Measurements from ENCODE around the gene CIROP.

The CIROP gene

DNA sequence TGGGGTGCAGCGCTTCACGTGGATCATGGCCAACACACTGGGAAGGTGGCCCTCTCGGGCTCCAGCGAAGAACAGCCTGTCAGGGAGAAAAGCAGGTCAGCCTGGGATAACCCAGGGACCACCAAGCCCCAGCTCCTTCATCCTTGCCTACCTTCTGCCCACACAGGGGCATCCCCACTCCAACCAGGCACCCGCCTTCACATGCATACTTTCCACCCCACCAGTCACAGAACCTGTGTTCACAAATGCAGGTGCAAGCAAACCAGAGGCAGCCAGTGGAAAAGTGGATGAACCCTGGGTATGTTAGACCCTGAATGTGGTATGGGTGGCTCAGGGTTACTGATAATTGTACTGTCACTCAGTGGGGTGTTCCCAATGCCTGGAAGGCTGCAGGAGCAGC lies 26.7 kb upstream of the CIROP start:
- TF ChIP-seq, protein P1, sequence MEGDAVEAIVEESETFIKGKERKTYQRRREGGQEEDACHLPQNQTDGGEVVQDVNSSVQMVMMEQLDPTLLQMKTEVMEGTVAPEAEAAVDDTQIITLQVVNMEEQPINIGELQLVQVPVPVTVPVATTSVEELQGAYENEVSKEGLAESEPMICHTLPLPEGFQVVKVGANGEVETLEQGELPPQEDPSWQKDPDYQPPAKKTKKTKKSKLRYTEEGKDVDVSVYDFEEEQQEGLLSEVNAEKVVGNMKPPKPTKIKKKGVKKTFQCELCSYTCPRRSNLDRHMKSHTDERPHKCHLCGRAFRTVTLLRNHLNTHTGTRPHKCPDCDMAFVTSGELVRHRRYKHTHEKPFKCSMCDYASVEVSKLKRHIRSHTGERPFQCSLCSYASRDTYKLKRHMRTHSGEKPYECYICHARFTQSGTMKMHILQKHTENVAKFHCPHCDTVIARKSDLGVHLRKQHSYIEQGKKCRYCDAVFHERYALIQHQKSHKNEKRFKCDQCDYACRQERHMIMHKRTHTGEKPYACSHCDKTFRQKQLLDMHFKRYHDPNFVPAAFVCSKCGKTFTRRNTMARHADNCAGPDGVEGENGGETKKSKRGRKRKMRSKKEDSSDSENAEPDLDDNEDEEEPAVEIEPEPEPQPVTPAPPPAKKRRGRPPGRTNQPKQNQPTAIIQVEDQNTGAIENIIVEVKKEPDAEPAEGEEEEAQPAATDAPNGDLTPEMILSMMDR (conservative IDR thresholded peaks at IDR 0.05; ENCODE audit: low read depth, low read length): no peak
- H3K4me3 ChIP-seq (ENCODE audit: low read depth, low read length): no peak overlapping the region
- DNase-seq (ENCODE audit: low read depth): no peak

DNA sequence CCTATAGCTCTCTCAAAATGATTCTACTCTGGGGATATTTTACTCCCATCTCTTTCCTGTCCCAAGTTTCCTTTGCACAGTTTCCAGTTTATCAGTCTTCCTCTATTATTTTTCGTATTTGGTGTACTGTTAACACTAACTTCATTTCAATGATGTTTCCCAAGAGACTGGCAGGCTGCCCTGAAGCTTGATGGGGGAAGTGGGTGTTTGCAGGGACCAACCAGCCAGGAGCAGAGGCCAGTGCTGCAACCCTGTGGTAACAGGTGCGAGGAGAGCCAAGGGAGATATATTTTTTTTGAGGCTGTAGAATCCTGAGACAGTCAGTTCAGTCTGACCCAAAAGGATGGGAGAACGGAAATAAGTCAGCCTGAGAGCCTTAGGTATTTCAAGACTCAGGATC lies 26.1 kb upstream of the CIROP start:
- TF ChIP-seq, protein P1 (conservative IDR thresholded peaks at IDR 0.05; ENCODE audit: low read depth, low read length): no peak
- DNase-seq (ENCODE audit: low read depth): no peak

DNA sequence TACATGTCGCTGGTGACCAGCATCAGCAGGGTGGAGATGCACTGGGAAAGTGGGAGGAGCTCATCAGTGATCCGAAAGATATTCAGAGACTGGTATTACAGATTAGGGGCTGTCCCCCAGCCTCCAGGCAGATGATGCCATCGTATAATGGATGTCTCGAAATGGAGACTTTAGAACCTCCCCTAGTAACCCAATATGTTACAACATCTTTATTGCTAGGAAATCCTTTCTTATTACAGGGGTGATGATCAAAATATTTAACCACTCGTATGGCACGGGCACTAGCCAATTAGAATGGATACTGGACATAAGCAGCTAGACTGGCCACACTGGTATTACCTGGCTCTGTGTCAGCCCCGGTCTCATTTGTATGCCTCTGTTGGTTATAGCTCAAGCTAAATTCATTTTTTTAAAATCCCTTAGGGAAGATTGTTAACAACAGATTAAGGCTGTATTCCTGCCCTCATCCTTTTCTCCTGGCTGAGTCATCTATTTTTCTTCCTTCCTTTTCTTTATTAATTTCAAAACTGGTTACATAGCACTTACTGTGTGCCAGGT lies 25.0 kb upstream of the CIROP start:
- H3K4me3 ChIP-seq (ENCODE audit: low read depth, low read length): no peak overlapping the region
- no peak for DNase-seq (ENCODE audit: low read depth)
- TF ChIP-seq, protein P1 (conservative IDR thresholded peaks at IDR 0.05; ENCODE audit: low read depth, low read length): no peak

More for the DNA sequence above, 26.1 kb upstream of the CIROP start:
- H3K4me3 ChIP-seq (ENCODE audit: low read depth, low read length): no peak overlapping the region

DNA sequence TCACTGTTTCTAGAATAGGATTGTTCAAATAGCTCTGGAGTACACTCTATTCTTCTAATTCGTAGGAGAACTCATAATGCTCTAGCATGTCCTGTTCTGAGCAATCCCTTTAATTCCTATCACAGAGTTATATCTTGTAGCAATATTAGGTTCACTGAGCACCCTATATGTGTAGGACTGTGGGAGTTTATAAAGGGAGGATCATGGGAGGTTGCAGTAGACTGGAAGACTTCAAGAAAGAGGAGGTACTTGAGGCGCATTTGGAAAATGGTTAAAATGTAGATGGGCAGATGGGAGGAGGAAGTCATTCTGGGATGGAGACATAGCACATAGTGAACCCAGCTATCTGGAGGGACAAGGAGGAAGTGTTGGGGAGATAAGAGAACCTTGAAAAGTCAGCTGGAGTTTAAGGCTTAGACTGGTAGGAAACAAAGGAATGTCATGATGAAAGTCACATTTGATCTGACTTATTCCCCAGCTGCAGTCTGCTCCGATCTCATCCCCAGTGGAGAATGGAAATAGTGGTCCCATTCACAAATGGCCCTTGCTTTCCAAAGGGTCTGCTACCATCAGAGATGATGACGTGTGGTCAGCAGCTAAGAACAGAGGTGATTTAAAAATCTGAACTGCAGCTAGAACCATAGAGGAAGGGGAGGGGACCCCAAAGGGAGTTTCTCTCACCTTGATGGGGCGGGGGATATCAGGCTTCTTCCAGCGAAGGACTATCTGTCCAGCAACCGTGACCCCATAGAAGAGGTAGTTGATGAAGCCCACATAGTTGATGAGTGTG lies 24.4 kb upstream of the CIROP start:
- no peak for DNase-seq (ENCODE audit: low read depth)
- no peak overlapping the region for H3K4me3 ChIP-seq (ENCODE audit: low read depth, low read length)
- TF ChIP-seq, protein P1 (conservative IDR thresholded peaks at IDR 0.05; ENCODE audit: low read depth, low read length): no peak

DNA sequence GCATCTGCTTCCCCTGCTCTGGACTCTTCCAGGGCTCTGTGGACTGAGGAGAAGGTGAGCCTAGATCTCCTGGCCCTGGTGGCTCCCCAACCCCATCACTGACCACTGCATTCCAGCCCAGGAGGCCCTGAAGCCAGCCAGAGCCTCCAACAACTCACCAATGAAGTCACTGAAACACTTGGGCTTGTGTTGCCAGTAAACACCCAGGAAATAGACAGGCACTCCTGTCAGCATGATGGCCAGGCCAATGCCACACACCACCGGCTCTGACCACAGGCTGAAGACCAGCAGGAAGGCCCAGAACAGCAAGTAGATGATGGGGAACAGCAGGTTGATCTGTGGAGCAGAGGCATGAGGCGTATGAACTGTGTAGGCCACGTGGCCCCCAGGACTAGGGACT lies 23.1 kb upstream of the CIROP start:
- TF ChIP-seq, protein P1 (conservative IDR thresholded peaks at IDR 0.05; ENCODE audit: low read depth, low read length): no peak
- H3K4me3 ChIP-seq (ENCODE audit: low read depth, low read length): no peak overlapping the region
- no peak for DNase-seq (ENCODE audit: low read depth)

DNA sequence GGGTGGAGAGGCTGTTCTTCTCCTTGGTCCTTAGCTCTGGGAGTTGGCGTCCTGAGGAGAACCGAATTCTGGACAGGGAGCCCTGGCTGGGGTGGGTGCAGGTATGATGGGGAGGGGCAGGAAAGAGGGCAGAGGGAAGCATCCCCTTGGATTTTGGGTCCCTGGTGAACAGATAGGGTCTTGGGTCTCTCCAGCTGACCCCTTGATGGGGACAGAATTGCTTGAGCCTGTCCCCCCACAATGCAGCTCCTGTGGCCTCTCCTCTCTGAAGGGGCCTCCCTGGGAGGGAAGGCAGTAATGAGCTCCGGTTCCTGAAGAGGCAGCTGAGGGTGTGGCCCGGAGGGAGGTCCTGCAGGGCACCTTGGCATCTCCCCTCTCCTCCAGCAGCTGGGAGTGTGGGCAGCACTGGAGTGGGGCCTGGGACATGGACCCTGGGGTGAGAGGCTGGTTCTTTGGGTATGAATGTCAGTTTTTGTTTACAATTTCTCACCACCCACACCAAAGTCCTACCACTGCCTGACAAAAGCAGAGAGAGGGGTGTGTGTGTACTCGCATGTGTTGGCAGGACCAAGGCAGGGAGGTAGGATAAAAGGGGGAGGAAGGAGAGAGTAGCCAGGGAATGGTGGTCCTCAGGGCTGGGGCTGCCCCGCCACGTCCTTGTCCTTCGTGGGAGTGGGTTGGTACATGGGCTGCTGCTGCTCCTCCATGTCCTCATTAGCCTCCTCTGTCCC lies 21.9 kb upstream of the CIROP start:
- no peak overlapping the region for H3K4me3 ChIP-seq (ENCODE audit: low read depth, low read length)
- no peak for DNase-seq (ENCODE audit: low read depth)
- TF ChIP-seq, protein P1 (conservative IDR thresholded peaks at IDR 0.05; ENCODE audit: low read depth, low read length): no peak

Measured in choroid plexus epithelial cell (primary cell).